IMR-90 (cell line): ENCODE measurements around the gene MAP1LC3B. TPM values are rescaled to one million over a fixed set of nuclear protein-coding genes. Genes with fewer than 3 reads are reported as not detected.

Experiments
- ATAC-seq: fragments of 200-7000 bp; cut with Tn5 transposase; 2 replicates; pipeline ENCODE4 v1.9.1; 2020; ENCODE audit warnings: low read depth, mild to moderate bottlenecking, moderate library complexity
- BruUV-seq: library from RNA; stranded (reverse); fragments of 400-500 nt; replicated peaks from 2 replicates; lab custom pipeline; 2021; lab: Mats Ljungman, UMichigan
- CTCF ChIA-PET: fragments of 300-600 bp; formaldehyde crosslinking; extraction: SDS; loops from one replicate; lab custom pipeline; 2021; ENCODE audit warnings: antibody characterized with exemption; lab: Yijun Ruan, JAX
- POLR2A ChIA-PET: fragments of 300-600 bp; sonication (Branson Sonifier 250); formaldehyde crosslinking; loops from one replicate; lab custom pipeline; 2022; ENCODE audit warnings: antibody characterized with exemption; ENCODE audit not compliant: unreplicated experiment; lab: Charles Lee
- DNase-seq: peaks from one replicate; pipeline ENCODE4 v3.0.0; 2013
- H2AFZ ChIP-seq: replicated peaks from 2 replicates; pipeline ENCODE3; 2013; ENCODE audit warnings: low read length, mild to moderate bottlenecking; ENCODE audit not compliant: poor library complexity
- H2AK5ac ChIP-seq: 2 replicates; pipeline ENCODE4 v1.6.1; 2013; ENCODE audit warnings: low read depth, low read length, inconsistent platforms
- H2AK9ac ChIP-seq: replicated peaks from 2 replicates; pipeline ENCODE3; 2013; ENCODE audit warnings: mild to moderate bottlenecking, low read depth, low read length, moderate library complexity; ENCODE audit not compliant: poor library complexity
- H2BK120ac ChIP-seq: 2 replicates; pipeline ENCODE4 v1.6.1; 2013; ENCODE audit warnings: low read depth, low read length, inconsistent platforms
- H2BK15ac ChIP-seq: 3 replicates; pipeline ENCODE4 v1.6.1; 2013; ENCODE audit warnings: low read depth, low read length, inconsistent platforms
- H2BK20ac ChIP-seq: 2 replicates; pipeline ENCODE4 v1.6.1; 2013; ENCODE audit warnings: low read depth, mild to moderate bottlenecking, inconsistent platforms, low read length, moderate library complexity
- H2BK5ac ChIP-seq: 2 replicates; pipeline ENCODE4 v1.6.1; 2013; ENCODE audit warnings: mild to moderate bottlenecking, low read depth, low read length, inconsistent platforms; ENCODE audit not compliant: poor library complexity, severe bottlenecking
- H3K14ac ChIP-seq: replicated peaks from 2 replicates; pipeline ENCODE4 v1.6.1; 2013; ENCODE audit warnings: low read depth, low read length, inconsistent platforms
- H3K18ac ChIP-seq: 2 replicates; pipeline ENCODE4 v1.6.1; 2013; ENCODE audit warnings: low read depth, low read length, control low read depth
- H3K23ac ChIP-seq: 2 replicates; pipeline ENCODE4 v1.6.1; 2013; ENCODE audit warnings: low read depth, low read length, inconsistent platforms
- H3K27ac ChIP-seq: 2 replicates; pipeline ENCODE4 v1.5.1; 2013; ENCODE audit warnings: mild to moderate bottlenecking, control low read depth, low read length; ENCODE audit not compliant: insufficient read depth
- H3K27me3 ChIP-seq: 2 replicates; pipeline ENCODE4 v1.6.1; 2013; ENCODE audit warnings: low read length; ENCODE audit not compliant: control insufficient read depth, insufficient read depth
- H3K36me3 ChIP-seq: 2 replicates; pipeline ENCODE4 v1.6.1; 2013; ENCODE audit warnings: low read length, mixed read lengths; ENCODE audit not compliant: control insufficient read depth, insufficient read depth
- H3K4ac ChIP-seq: 2 replicates; pipeline ENCODE4 v1.6.1; 2013; ENCODE audit warnings: low read depth, low read length, inconsistent platforms
- H3K4me1 ChIP-seq: 2 replicates; pipeline ENCODE4 v1.6.1; 2013; ENCODE audit warnings: low read length, mixed read lengths; ENCODE audit not compliant: control insufficient read depth, insufficient read depth
- H3K4me2 ChIP-seq: 2 replicates; pipeline ENCODE4 v1.6.1; 2013; ENCODE audit warnings: low read depth, mild to moderate bottlenecking, control low read depth, low read length, moderate library complexity
- H3K4me3 ChIP-seq: 2 replicates; pipeline ENCODE4 v1.5.1; 2013; ENCODE audit warnings: low read depth, mild to moderate bottlenecking, control low read depth, low read length, moderate library complexity; ENCODE audit not compliant: insufficient read depth
- H3K56ac ChIP-seq: 2 replicates; pipeline ENCODE4 v1.6.1; 2013; ENCODE audit warnings: low read length, inconsistent platforms; ENCODE audit not compliant: insufficient read depth; ENCODE audit errors: extremely low read depth
- H3K79me1 ChIP-seq, 2 experiments: 2 replicates each; pipeline ENCODE4 v1.6.1; 2013; ENCODE audit warnings: low read length in 2 of 2, inconsistent platforms in 1 of 2, low read depth in 1 of 2
- H3K9ac ChIP-seq: 2 replicates; pipeline ENCODE4 v1.6.1; 2013; ENCODE audit warnings: low read depth, low read length, control low read depth
- H3K9me1 ChIP-seq: 2 replicates; pipeline ENCODE4 v1.6.1; 2013; ENCODE audit warnings: low read length, inconsistent platforms; ENCODE audit not compliant: insufficient read depth
- H3K9me3 ChIP-seq: 2 replicates; pipeline ENCODE4 v1.6.1; 2013; ENCODE audit warnings: low read length; ENCODE audit not compliant: control insufficient read depth, insufficient read depth
- H4K20me1 ChIP-seq: 2 replicates; pipeline ENCODE4 v1.6.1; 2013; ENCODE audit warnings: low read length, inconsistent platforms; ENCODE audit not compliant: insufficient read depth
- H4K5ac ChIP-seq: 2 replicates; pipeline ENCODE4 v1.6.1; 2013; ENCODE audit warnings: mild to moderate bottlenecking, low read depth, low read length, control low read depth
- H4K8ac ChIP-seq, 2 experiments: 2 replicates each; pipeline ENCODE4 v1.6.1; 2013; ENCODE audit warnings: low read depth in 2 of 2, low read length in 2 of 2, control low read depth in 1 of 2, inconsistent platforms in 1 of 2
- H4K91ac ChIP-seq: 2 replicates; pipeline ENCODE4 v1.6.1; 2013; ENCODE audit warnings: low read depth, low read length, inconsistent platforms; ENCODE audit not compliant: insufficient read depth
- BHLHE40 ChIP-seq: fragments of 150-350 bp; IDR thresholded peaks from 2 replicates; pipeline ENCODE4 v1.6.1; 2016; ENCODE audit warnings: mild to moderate bottlenecking, low read depth, low read length
- CEBPB ChIP-seq: IDR thresholded peaks from 2 replicates; pipeline ENCODE4 v1.6.1; 2012; ENCODE audit warnings: low read depth, low read length, improper control_type of control experiment
- CTCF ChIP-seq: conservative IDR thresholded peaks from 2 replicates; pipeline ENCODE4 v1.5.1; 2012; ENCODE audit warnings: mild to moderate bottlenecking, low read depth, low read length, improper control_type of control experiment
- FOS ChIP-seq: fragments of 150-350 bp; IDR thresholded peaks from 2 replicates; pipeline ENCODE4 v1.6.1; 2016; ENCODE audit warnings: low read depth, low read length
- MAZ ChIP-seq: IDR thresholded peaks from 2 replicates; pipeline ENCODE4 v1.6.1; 2012; ENCODE audit warnings: low read depth, mild to moderate bottlenecking, low read length, improper control_type of control experiment, moderate library complexity, borderline replicate concordance
- MXI1 ChIP-seq: IDR thresholded peaks from 2 replicates; pipeline ENCODE4 v1.6.1; 2012; ENCODE audit warnings: low read depth, mild to moderate bottlenecking, low read length, moderate library complexity, borderline replicate concordance
- POLR2A ChIP-seq: IDR thresholded peaks from 2 replicates; pipeline ENCODE4 v1.6.1; 2012; ENCODE audit warnings: mild to moderate bottlenecking, low read depth, low read length
- RAD21 ChIP-seq: IDR thresholded peaks from 2 replicates; pipeline ENCODE4 v1.6.1; 2012; ENCODE audit warnings: low read length, improper control_type of control experiment
- RCOR1 ChIP-seq: IDR thresholded peaks from 2 replicates; pipeline ENCODE4 v1.6.1; 2012; ENCODE audit warnings: mild to moderate bottlenecking, low read length, improper control_type of control experiment; ENCODE audit not compliant: insufficient replicate concordance
- WGBS, 2 experiments: methylation state at CpG; one replicate each; pipeline versions ENCODE4 v1.1.5 to v1.1.7; 2013; ENCODE audit warnings: missing lambda C conversion rate in 2 of 2; ENCODE audit not compliant: insufficient read length in 1 of 2; ENCODE audit errors: extremely low coverage in 2 of 2; 5-methylcytosine and 5-hydroxymethylcytosine counted together
- dilution Hi-C: fragments of 300-500 bp; cut with HindIII; formaldehyde crosslinking; loops from one replicate; pipeline ENCODE4 v1.14.3; 2018; ENCODE audit warnings: low sequenced_read_pairs; ENCODE audit not compliant: unreplicated experiment
- in situ Hi-C: fragments of 300-500 bp; cut with MboI; formaldehyde crosslinking; loops from 3 replicates; pipeline ENCODE4 v1.14.3; 2019; ENCODE audit warnings: low sequenced_read_pairs, inconsistent platforms, mixed read lengths
- intact Hi-C: fragments of 100-400 bp; cut with micrococcal nuclease; formaldehyde crosslinking; loops from 2 replicates; pipeline ENCODE4 v1.10.0; 2022
- polyA plus RNA-seq, 3 experiments: library from polyadenylated mRNA; depleted of rRNA; stranded (reverse); fragments of >200 nt; gene quantifications; 2 replicates each; pipeline ENCODE4 v1.2.3, GENCODE V29; 2012; ENCODE audit warnings: low replicate concordance in 1 of 3
- total RNA-seq: library from RNA; depleted of rRNA; stranded (reverse); fragments of >200 nt; gene quantifications from 2 replicates; pipeline ENCODE4 v1.2.3, GENCODE V29; 2012

MAP1LC3B gene
- total and polyA plus RNA-seq, 2 of the 4 experiments (the other 2 are of a cell fraction), result 23.5 to 57.7 TPM

- Histone ChIP-seq H2BK5ac (peak overlapping the region; percentile 14), H3K27me3 (no peaks in the 10 kb centered on the region), H3K18ac (peak overlapping the region; percentile 57), H4K20me1 (peaks cover 44% of the 10 kb centered on the region), H3K4ac (peak overlapping the region; percentile 41), H2AK5ac (peak overlapping the region; percentile 10; the same call in 1 of the 2 replicates), H2AK9ac (no peak overlapping the region), H3K9me1 (peaks cover 23% of the 10 kb centered on the region), H3K36me3 (peaks cover 3% of the 10 kb centered on the region; the same call in 1 of the 2 replicates), H3K23ac (peak overlapping the region; percentile 75; the same call in 1 of the 2 replicates), H3K79me1 (peaks cover 20 to 84% of the 10 kb centered on the region in 2 experiments; a peak in 3 of 4 replicates), H3K14ac (peak overlapping the region; percentile 69; the same call in 1 of the 2 replicates), H2BK15ac (no peak overlapping the region; the same call in 2 of the 3 replicates), H3K56ac (no peak overlapping the region; the same call in 1 of the 2 replicates), H4K91ac (no peak overlapping the region), H3K4me3 (no peak overlapping the region), H3K4me1 (peaks cover 26% of the 10 kb centered on the region), H3K9ac (no peak overlapping the region), H4K8ac (no peak overlapping the region), H3K9me3 (no peaks in the 10 kb centered on the region), H2AFZ (peak overlapping the region; percentile 3), H2BK120ac (peak overlapping the region; percentile 32; the same call in 1 of the 2 replicates), H2BK20ac (0 out of 2 replicates have a peak overlapping the region, but pooled peaks have one; percentile 50), H3K27ac (peak overlapping the region; percentile 47), H3K4me2 (peak overlapping the region; percentile 66), H4K5ac (no peak overlapping the region)
- WGBS, 2 experiments, result no CpG with 5 or more reads among the region's 29 CpGs
- no peak for TF ChIP-seq POLR2A
- TF ChIP-seq RCOR1, result no peak
- TF ChIP-seq FOS, result no peak
- no peak for TF ChIP-seq CTCF
- TF ChIP-seq MAZ, result 0 out of 2 replicates have a peak, but pooled peaks have one; percentile 29
- 0 out of 2 replicates have a peak, but pooled peaks have one; percentile 4 for TF ChIP-seq RAD21
- TF ChIP-seq BHLHE40, result peak; percentile 41; the same call in 1 of the 2 replicates
- TF ChIP-seq CEBPB, result no peak
- no peak for TF ChIP-seq MXI1
- dilution Hi-C loops, result no loop called here
- intact Hi-C loops, result no loop called here
- CTCF ChIA-PET, result interaction anchor here (1.0 to 1.5 kb wide), 3 partner anchors 9 to 134 kb away, joined by 4 read pairs; no protein-coding TSS in a partner anchor
- in situ Hi-C loops, result no loop called here
- peak; percentile 47 for DNase-seq
- POLR2A ChIA-PET, result no interaction called here
- peak; percentile 39; the same call in 1 of the 2 replicates for ATAC-seq
- no TSS peak for BruUV-seq
These were observed 44.4 kb downstream of the MAP1LC3B start for GRCh38 chr16:87436225-87437172.
